Osteocyte (in vitro differentiated cells): Measurements from ENCODE around the gene CDC6. TPM values are rescaled to one million over a fixed set of nuclear protein-coding genes. Genes with fewer than 3 reads are reported as not detected.
A peak's percentile ranks its signal among the peaks of the same experiment; 100 is the strongest.

Source experiments
- DNase-seq: peaks from one replicate; pipeline ENCODE4 v3.0.0; 2021; ENCODE audit warnings: mixed read lengths; ENCODE audit not compliant: unreplicated experiment; ENCODE audit errors: extremely low spot score
- H3K27ac Mint-ChIP-seq: one replicate; pipeline ENCODE4 v1.8.0; 2021; ENCODE audit warnings: mild to moderate bottlenecking, mixed read lengths; ENCODE audit not compliant: unreplicated experiment
- H3K27me3 Mint-ChIP-seq: one replicate; pipeline ENCODE4 v1.8.0; 2021; ENCODE audit warnings: mixed read lengths; ENCODE audit not compliant: unreplicated experiment
- H3K36me3 Mint-ChIP-seq: one replicate; pipeline ENCODE4 v1.8.0; 2021; ENCODE audit warnings: mixed read lengths; ENCODE audit not compliant: unreplicated experiment
- H3K4me1 Mint-ChIP-seq: one replicate; pipeline ENCODE4 v1.8.0; 2021; ENCODE audit warnings: mixed read lengths; ENCODE audit not compliant: unreplicated experiment
- H3K4me3 Mint-ChIP-seq: one replicate; pipeline ENCODE4 v1.8.0; 2021; ENCODE audit warnings: mild to moderate bottlenecking, moderate library complexity, mixed read lengths; ENCODE audit not compliant: unreplicated experiment
- H3K9me3 Mint-ChIP-seq: one replicate; pipeline ENCODE4 v1.8.0; 2021; ENCODE audit warnings: mixed read lengths; ENCODE audit not compliant: unreplicated experiment
- CTCF ChIP-seq: fragments of 200-600 bp; sonication (generic); IDR thresholded peaks from 2 replicates; pipeline ENCODE4 v1.5.0; 2021; ENCODE audit warnings: antibody characterized with exemption, mild to moderate bottlenecking, moderate library complexity
- total RNA-seq: library from RNA; stranded (reverse); gene quantifications from 2 replicates; pipeline ENCODE4 v1.2.1, GENCODE V29; 2021

CDC6 gene
- total RNA-seq, 1 donor from 2014 or later = 10.8 TPM

GRCh38 chr17:40341808-40342503 is 54.3 kb downstream of the CDC6 start:
- DNase-seq = no peak
- peaks cover 62% of the 10 kb centered on the region for H3K4me1 Mint-ChIP-seq
- no peak for TF ChIP-seq CTCF
- H3K4me3 Mint-ChIP-seq = peak overlapping the region; percentile 78
- no peaks in the 10 kb centered on the region for H3K27me3 Mint-ChIP-seq
- peaks cover 11% of the 10 kb centered on the region for H3K36me3 Mint-ChIP-seq
- H3K27ac Mint-ChIP-seq = peak overlapping the region; percentile 54
- no peaks in the 10 kb centered on the region for H3K9me3 Mint-ChIP-seq

- H3K27me3 Mint-ChIP-seq = no peaks in the 10 kb centered on the region
- no peaks in the 10 kb centered on the region for H3K9me3 Mint-ChIP-seq
- peak overlapping the region; percentile 80 for H3K27ac Mint-ChIP-seq
- H3K4me1 Mint-ChIP-seq = peaks cover 69% of the 10 kb centered on the region
- no peak for TF ChIP-seq CTCF
- peaks cover 11% of the 10 kb centered on the region for H3K36me3 Mint-ChIP-seq
- H3K4me3 Mint-ChIP-seq = peak overlapping the region; percentile 78
- DNase-seq = no peak
These were observed 55.0 kb downstream of the CDC6 start for GRCh38 chr17:40342504-40343218.

DNA sequence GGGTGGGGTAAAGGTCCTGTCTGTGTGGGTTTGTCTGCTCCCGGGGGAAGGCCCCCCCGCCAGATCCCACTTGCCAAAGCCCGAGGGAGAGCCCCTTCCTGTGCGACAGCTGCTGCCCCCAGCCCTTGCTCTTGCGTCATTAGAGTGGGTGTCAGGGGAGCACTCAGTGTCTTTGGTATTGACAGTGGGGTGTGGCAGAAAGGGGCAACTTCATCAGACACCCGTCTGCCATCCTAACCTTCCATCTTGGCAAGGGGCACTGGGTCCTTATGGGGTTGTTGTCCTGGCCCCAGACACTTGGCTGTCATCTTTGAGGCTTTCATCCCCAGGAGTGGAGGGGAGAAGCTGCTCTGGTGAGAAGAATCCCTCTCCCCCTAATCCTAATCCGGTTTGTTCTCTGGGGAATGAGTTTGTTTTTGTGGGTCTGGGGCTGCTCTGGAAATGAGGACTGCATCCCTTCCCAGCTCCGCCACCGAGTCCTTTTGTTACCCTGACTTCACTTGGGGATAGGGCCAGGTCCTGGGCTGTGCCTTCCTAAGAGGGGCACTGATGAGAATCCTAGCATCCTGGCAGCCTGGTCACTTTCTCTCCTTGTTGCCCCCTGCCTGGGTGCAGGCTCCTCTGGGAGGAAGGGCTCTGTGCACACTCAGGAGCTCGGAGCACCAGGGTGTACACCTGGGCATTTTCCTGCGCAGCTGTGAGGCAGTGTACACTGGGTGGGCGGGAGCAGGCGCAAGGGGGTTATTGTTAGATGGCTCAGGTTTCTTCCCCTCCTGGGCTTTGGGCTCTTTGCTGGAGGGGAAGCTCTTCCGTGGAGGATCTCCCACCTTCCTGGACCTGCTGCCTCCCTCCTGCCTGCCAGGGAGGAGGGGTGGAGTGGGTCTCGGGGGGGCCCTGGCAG is 55.8 kb downstream of the CDC6 start:
- Mint-ChIP-seq H3K4me1 (peaks cover 78% of the 10 kb centered on the region), H3K9me3 (no peaks in the 10 kb centered on the region), H3K27me3 (no peaks in the 10 kb centered on the region), H3K36me3 (peaks cover 13% of the 10 kb centered on the region), H3K27ac (peak overlapping the region; percentile 83), H3K4me3 (peak overlapping the region; percentile 78)
- no peak for DNase-seq
- no peak for TF ChIP-seq CTCF

- H3K36me3 Mint-ChIP-seq = peaks cover 14% of the 10 kb centered on the region
- no peak for DNase-seq
- peaks cover 82% of the 10 kb centered on the region for H3K4me1 Mint-ChIP-seq
- no peaks in the 10 kb centered on the region for H3K27me3 Mint-ChIP-seq
- H3K4me3 Mint-ChIP-seq = peak overlapping the region; percentile 78
- H3K9me3 Mint-ChIP-seq = no peaks in the 10 kb centered on the region
- H3K27ac Mint-ChIP-seq = peak overlapping the region; percentile 83
- TF ChIP-seq CTCF = no peak
These were observed 56.9 kb downstream of the CDC6 start for GRCh38 chr17:40344421-40345160.
